HEK293T (cell line): Measurements from ENCODE around the gene TNNC2.

Experiments
- ELF4 ChIP-seq: fragments of 450-650 bp; IDR thresholded peaks from 2 replicates; pipeline ENCODE4 v1.6.1; 2017; ENCODE audit warnings: antibody characterized with exemption
- FOXA1 ChIP-seq: fragments of 450-650 bp; IDR thresholded peaks from 2 replicates; pipeline ENCODE4 v1.6.1; 2016; ENCODE audit warnings: mild to moderate bottlenecking
- SUZ12 ChIP-seq: fragments of 450-650 bp; IDR thresholded peaks from 2 replicates; pipeline ENCODE4 v1.6.1; 2016; ENCODE audit warnings: mild to moderate bottlenecking
- ZNF384 ChIP-seq: fragments of 450-650 bp; IDR thresholded peaks from 2 replicates; pipeline ENCODE4 v1.6.1; 2016

- TF ChIP-seq ELF4, result no peak
- no peak for TF ChIP-seq SUZ12
- TF ChIP-seq FOXA1, result no peak
- TF ChIP-seq ZNF384, result no peak
These were observed 36.7 kb upstream of the TNNC2 start for GRCh38 chr20:45863543-45864470.
